GM10248 (cell line): Measurements from ENCODE around the gene COL9A3.

Experiments
- CTCF ChIA-PET: fragments of 300-600 bp; sonication (Branson Sonifier 250); formaldehyde crosslinking; extraction: SDS; loops from one replicate; lab custom pipeline; 2021; ENCODE audit warnings: antibody characterized with exemption; lab: Yijun Ruan, JAX
- POLR2A ChIA-PET: fragments of 350-650 bp; sonication (Branson Sonifier 250); formaldehyde crosslinking; extraction: SDS; loops from one replicate; lab custom pipeline; 2020; ENCODE audit warnings: antibody characterized with exemption; lab: Yijun Ruan, JAX
- DNase-seq: peaks from one replicate; pipeline ENCODE4 v3.0.0; 2012; ENCODE audit errors: extremely low spot score
- CTCF ChIP-seq: IDR thresholded peaks from 2 replicates; pipeline ENCODE4 v1.5.1; 2012; ENCODE audit warnings: mild to moderate bottlenecking, low read depth; ENCODE audit errors: extremely low read depth, missing control alignments, control extremely low read depth

Gene COL9A3

GRCh38 chr20:62788607-62789006, 28.2 kb upstream of the COL9A3 start:
- no peak for TF ChIP-seq CTCF
- POLR2A ChIA-PET: no interaction called here
- CTCF ChIA-PET: interaction anchor here (1.1 to 5.4 kb wide), 4 partner anchors 124 to 289 kb away, joined by 3 to 36 read pairs (median 4); partner anchors contain the start of gene SLCO4A1
- DNase-seq: no peak

- no peak for DNase-seq
- ChIA-PET CTCF (interaction anchor here (0.8 to 5.4 kb wide), 8 partner anchors 25 to 291 kb away, joined by 3 to 36 read pairs (median 4); no protein-coding TSS in a partner anchor), POLR2A (no interaction called here)
- no peak for TF ChIP-seq CTCF
These were observed 26.8 kb upstream of the COL9A3 start for GRCh38 chr20:62790075-62790474.

DNA sequence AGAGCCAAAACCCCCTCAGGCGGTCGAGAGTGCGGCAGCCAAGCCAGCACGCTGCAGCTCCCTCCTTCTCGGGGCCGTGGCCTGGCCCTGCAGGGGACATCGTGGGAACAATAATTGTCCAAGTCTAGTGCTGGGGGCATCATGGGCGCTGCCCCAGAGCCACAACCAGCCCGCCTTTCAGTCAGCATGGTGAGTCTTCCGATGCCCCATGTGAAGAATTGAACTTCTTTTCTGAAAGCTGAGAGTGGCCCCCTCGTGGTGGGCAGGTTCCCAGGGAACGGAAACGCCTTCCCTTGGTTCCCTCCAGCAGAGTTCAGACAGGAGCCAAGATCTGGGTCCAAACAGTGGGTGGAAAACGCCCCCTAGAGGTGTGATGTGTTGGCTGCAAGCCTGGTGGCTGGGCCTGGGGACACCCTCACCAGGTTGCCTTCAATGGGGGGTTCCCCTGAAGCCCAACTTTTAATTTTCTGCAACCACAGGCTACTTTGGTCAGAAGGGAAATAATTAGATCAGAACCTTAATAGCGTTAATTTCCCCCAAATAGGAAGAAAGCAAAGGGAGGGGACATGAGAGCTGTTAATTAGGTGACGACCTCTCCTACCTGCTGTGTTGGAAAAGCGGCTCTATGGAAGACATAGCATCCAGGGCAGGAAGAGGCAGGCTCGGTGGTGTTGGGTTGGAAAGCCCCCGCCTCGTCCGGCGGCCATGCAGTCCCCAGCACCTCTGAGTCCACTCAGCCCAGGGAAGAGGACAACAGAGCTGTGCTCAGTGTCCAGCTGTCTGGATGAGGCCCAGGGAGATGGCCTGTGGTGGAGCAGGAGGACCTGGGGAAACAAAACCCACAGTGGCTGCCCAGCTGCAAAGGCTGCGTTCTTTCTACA, 25.3 kb upstream of the COL9A3 start:
- DNase-seq: peak; percentile 81
- TF ChIP-seq CTCF: peak; percentile 94
- ChIA-PET CTCF (interaction anchor here (0.6 to 5.4 kb wide), 38 partner anchors 9 to 488 kb away, joined by 3 to 36 read pairs (median 4); partner anchors contain the start of gene SLCO4A1), POLR2A (no interaction called here)

DNA sequence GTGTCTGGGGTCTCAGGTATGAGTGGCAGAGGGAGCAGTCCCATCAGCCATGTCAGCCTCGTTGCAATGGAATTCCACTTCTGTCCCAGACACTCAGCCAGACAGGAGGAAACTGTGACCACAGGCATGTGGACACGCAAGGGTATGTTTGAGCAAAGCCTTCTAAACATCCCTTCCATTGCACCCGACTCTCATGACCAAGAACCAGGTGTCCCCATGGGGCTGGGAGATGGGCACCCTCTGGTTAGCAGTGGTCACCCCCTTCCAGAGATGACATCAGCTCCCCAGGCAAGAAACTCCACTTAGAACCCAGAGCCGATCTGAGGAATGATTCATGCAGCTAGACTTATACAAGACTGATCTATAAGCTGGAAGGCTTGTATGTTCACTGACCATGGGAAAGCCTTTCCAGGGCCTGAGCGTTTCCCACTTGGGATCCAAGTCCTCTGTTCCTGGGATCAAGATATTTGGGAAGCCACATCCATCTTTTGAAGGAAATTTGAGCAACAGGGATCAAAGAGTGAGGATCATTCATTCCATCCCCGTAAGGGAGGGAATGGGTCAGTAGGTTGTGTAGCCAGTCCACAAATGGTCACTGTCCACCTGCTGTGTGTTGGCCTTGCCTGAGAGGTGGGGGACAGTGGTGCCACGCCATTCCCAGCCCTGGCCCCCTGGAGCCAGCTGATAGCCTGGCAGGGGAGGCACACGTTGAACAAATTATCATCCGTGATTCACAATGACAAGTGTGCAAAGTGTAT, 24.5 kb upstream of the COL9A3 start:
- DNase-seq: no peak
- ChIA-PET CTCF (interaction anchor here (0.7 to 5.4 kb wide), 30 partner anchors 10 to 393 kb away, joined by 3 to 36 read pairs (median 7); partner anchors contain the start of gene SLCO4A1), POLR2A (no interaction called here)
- no peak for TF ChIP-seq CTCF

DNA sequence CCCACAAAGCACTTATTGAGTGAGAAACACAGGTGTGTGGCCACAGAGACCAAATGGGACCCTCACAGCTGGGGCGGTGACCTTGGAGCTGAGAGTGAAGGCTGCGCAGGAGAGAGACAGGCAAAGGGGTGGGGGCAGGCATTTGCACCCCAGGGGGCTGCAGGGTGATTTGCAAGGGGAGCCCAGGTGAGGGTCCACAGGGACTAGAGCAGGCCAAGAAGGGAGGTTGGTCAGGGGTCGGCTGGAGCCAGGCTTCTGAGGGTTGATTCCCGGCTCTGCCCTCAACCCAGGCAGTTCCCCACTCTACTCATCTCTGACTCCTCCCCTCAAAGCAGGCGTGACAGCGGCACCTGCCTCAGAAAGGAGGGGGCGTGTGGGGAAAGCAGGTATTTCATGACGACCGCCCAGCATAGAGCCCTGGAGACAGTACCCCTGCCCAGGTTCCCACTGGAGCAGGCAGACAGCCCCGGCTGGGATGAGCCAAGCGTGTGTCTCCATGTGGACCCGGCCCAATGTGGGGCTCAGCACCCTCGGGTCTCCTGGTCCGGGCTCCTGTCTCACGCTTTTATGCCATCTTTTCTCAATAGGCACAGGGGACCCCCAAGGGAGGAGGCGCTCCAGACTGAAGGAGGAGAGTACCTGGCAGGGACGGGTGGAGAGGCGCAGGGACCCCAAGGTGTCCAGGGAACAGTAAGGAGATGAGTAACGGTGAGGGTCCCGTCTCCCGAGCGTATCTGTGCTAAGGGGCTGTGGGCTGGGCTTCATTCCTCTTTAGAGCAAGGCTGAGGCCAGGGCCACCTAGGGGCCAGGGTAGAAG, 23.7 kb upstream of the COL9A3 start:
- TF ChIP-seq CTCF: no peak
- DNase-seq: no peak
- ChIA-PET CTCF (interaction anchor here (1.2 to 5.4 kb wide), 13 partner anchors 15 to 492 kb away, joined by 3 to 36 read pairs (median 8); no protein-coding TSS in a partner anchor), POLR2A (no interaction called here)

DNA sequence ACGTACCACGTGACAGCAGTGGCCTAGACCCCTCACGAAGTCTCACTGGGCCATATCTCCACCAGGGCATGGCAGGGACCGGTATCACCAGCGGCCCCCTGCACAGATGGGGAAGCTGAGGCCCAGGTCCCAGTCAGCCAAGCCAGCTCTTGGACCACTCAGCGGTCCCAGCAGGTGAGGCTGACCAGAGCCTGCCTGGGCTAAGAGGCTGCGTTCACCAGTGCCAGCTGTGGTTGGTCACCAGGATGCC, 23.2 kb upstream of the COL9A3 start:
- POLR2A ChIA-PET: interaction anchor here (1.0 kb wide), 2 partner anchors 68 to 143 kb away, joined by 3 read pairs; partner anchors contain the start of gene TCFL5
- no peak for DNase-seq
- no peak for TF ChIP-seq CTCF
- CTCF ChIA-PET: interaction anchor here (1.1 to 2.0 kb wide), 6 partner anchors 14 to 493 kb away, joined by 3 to 9 read pairs (median 4); no protein-coding TSS in a partner anchor
